ENCODE data around the gene PDE11A.

Gene PDE11A

GRCh38 chr2:177782613-177783012, 290.0 kb downstream of the PDE11A start:
- H3K36me3 ChIP-seq (replicated peaks): no peaks in the 10 kb centered on the region
- in situ Hi-C loops (cut with MboI; ENCODE audit: low sequenced_read_pairs): no loop called here
- H3K4me1 ChIP-seq: 0 out of 2 replicates have a peak, but pooled peaks cover 2% of the 10 kb centered on the region
- peaks cover under 1% of the 10 kb centered on the region; the same call in 1 of the 2 replicates for H3K27me3 ChIP-seq (ENCODE audit: low read depth)
- no peak for DNase-seq (ENCODE audit: low spot score in 2 of 2)
- no peaks in the 10 kb centered on the region for H3K9me3 ChIP-seq
- no peak overlapping the region for H3K4me3 ChIP-seq

GRCh38 chr2:177778472-177778871, 294.1 kb downstream of the PDE11A start:
- in situ Hi-C loops (cut with MboI; ENCODE audit: low sequenced_read_pairs): no loop called here

GRCh38 chr2:177772529-177772928, 300.0 kb downstream of the PDE11A start:
- no peaks in the 10 kb centered on the region; the same call in 1 of the 2 replicates for H3K27me3 ChIP-seq (ENCODE audit: low read depth)
- no peaks in the 10 kb centered on the region for H3K36me3 ChIP-seq (replicated peaks)
- in situ Hi-C loops (cut with MboI; ENCODE audit: low sequenced_read_pairs): no loop called here
- H3K4me1 ChIP-seq: peaks cover 7% of the 10 kb centered on the region
- H3K4me3 ChIP-seq: no peak overlapping the region
- peak; percentile 20 to 32 for DNase-seq (ENCODE audit: low spot score in 2 of 2)
- H3K9me3 ChIP-seq: no peaks in the 10 kb centered on the region

More at GRCh38 chr2:177778472-177778871, 294.1 kb downstream of the PDE11A start:
- H3K4me1 ChIP-seq: no peaks in the 10 kb centered on the region
- no peak overlapping the region for H3K4me3 ChIP-seq
- no peaks in the 10 kb centered on the region for H3K9me3 ChIP-seq
- H3K36me3 ChIP-seq (replicated peaks): no peaks in the 10 kb centered on the region
- DNase-seq (ENCODE audit: low spot score in 2 of 2): no peak
- H3K27me3 ChIP-seq (ENCODE audit: low read depth): no peaks in the 10 kb centered on the region

GRCh38 chr2:177771191-177771590, 301.4 kb downstream of the PDE11A start:
- Histone ChIP-seq H3K36me3 (replicated peaks) (no peaks in the 10 kb centered on the region), H3K4me3 (no peak overlapping the region), H3K4me1 (peaks cover 7% of the 10 kb centered on the region), H3K9me3 (no peaks in the 10 kb centered on the region), H3K27me3 (ENCODE audit: low read depth) (no peaks in the 10 kb centered on the region; the same call in 1 of the 2 replicates)
- DNase-seq (ENCODE audit: low spot score in 2 of 2): no peak
- in situ Hi-C loops (cut with MboI; ENCODE audit: low sequenced_read_pairs): no loop called here

GRCh38 chr2:177767768-177768167, 304.8 kb downstream of the PDE11A start:
- H3K36me3 ChIP-seq (replicated peaks): no peaks in the 10 kb centered on the region
- H3K4me1 ChIP-seq: peaks cover 9% of the 10 kb centered on the region
- H3K4me3 ChIP-seq: no peak overlapping the region
- no peaks in the 10 kb centered on the region for H3K9me3 ChIP-seq
- H3K27me3 ChIP-seq (ENCODE audit: low read depth): no peaks in the 10 kb centered on the region; the same call in 1 of the 2 replicates
- in situ Hi-C loops (cut with MboI; ENCODE audit: low sequenced_read_pairs): loop anchor here (10.0 kb wide), 1 partner anchor 603 kb away; no protein-coding TSS in a partner anchor
- DNase-seq (ENCODE audit: low spot score in 2 of 2): no peak

- in situ Hi-C loops (cut with MboI; ENCODE audit: low sequenced_read_pairs): loop anchor here (10.0 kb wide), 1 partner anchor 601 kb away; no protein-coding TSS in a partner anchor
- Histone ChIP-seq H3K36me3 (replicated peaks) (no peaks in the 10 kb centered on the region), H3K4me1 (peaks cover 9% of the 10 kb centered on the region), H3K4me3 (no peak overlapping the region), H3K27me3 (ENCODE audit: low read depth) (no peaks in the 10 kb centered on the region; the same call in 1 of the 2 replicates), H3K9me3 (no peaks in the 10 kb centered on the region)
- DNase-seq (ENCODE audit: low spot score in 2 of 2): no peak
Measured at GRCh38 chr2:177765698-177766097, 306.9 kb downstream of the PDE11A start.

GRCh38 chr2:177763531-177764265, 308.9 kb downstream of the PDE11A start:
- Histone ChIP-seq H3K4me3 (no peak overlapping the region), H3K9me3 (no peaks in the 10 kb centered on the region), H3K27me3 (ENCODE audit: low read depth) (peaks cover 6% of the 10 kb centered on the region; the same call in 1 of the 2 replicates), H3K4me1 (peaks cover 9% of the 10 kb centered on the region), H3K36me3 (replicated peaks) (no peaks in the 10 kb centered on the region)
- DNase-seq (ENCODE audit: low spot score in 2 of 2): peak; percentile 67 to 93
- in situ Hi-C loops (cut with MboI; ENCODE audit: low sequenced_read_pairs): loop anchor here (5.0 to 10.0 kb wide), 2 partner anchors 431 to 599 kb away; no protein-coding TSS in a partner anchor

- DNase-seq (ENCODE audit: low spot score in 2 of 2): no peak
- H3K4me3 ChIP-seq: no peak overlapping the region
- no peaks in the 10 kb centered on the region for H3K36me3 ChIP-seq (replicated peaks)
- in situ Hi-C loops (cut with MboI; ENCODE audit: low sequenced_read_pairs): no loop called here
- H3K9me3 ChIP-seq: no peaks in the 10 kb centered on the region
- H3K27me3 ChIP-seq (ENCODE audit: low read depth): peaks cover 6% of the 10 kb centered on the region
- 0 out of 2 replicates have a peak, but pooled peaks cover 2% of the 10 kb centered on the region for H3K4me1 ChIP-seq
Measured at GRCh38 chr2:177759443-177759842, 313.1 kb downstream of the PDE11A start.

- DNase-seq (ENCODE audit: low spot score in 2 of 2): peak; percentile 71 to 76
- H3K9me3 ChIP-seq: no peaks in the 10 kb centered on the region
- in situ Hi-C loops (cut with MboI; ENCODE audit: low sequenced_read_pairs): no loop called here
Measured at GRCh38 chr2:177758591-177759371, 313.8 kb downstream of the PDE11A start.

GRCh38 chr2:177756336-177756735, 316.2 kb downstream of the PDE11A start:
- H3K4me3 ChIP-seq: no peak overlapping the region
- in situ Hi-C loops (cut with MboI; ENCODE audit: low sequenced_read_pairs): no loop called here
- H3K27me3 ChIP-seq (ENCODE audit: low read depth): peaks cover 6% of the 10 kb centered on the region
- no peak for DNase-seq (ENCODE audit: low spot score in 2 of 2)
- no peaks in the 10 kb centered on the region for H3K36me3 ChIP-seq (replicated peaks)
- H3K9me3 ChIP-seq: no peaks in the 10 kb centered on the region
- no peaks in the 10 kb centered on the region for H3K4me1 ChIP-seq

More at GRCh38 chr2:177758591-177759371, 313.8 kb downstream of the PDE11A start:
- H3K27me3 ChIP-seq (ENCODE audit: low read depth): peaks cover 6% of the 10 kb centered on the region
- H3K36me3 ChIP-seq (replicated peaks): no peaks in the 10 kb centered on the region
- H3K4me1 ChIP-seq: 0 out of 2 replicates have a peak, but pooled peaks cover 2% of the 10 kb centered on the region
- no peak overlapping the region for H3K4me3 ChIP-seq

- Histone ChIP-seq H3K27me3 (ENCODE audit: low read depth) (no peaks in the 10 kb centered on the region; the same call in 1 of the 2 replicates), H3K36me3 (replicated peaks) (no peaks in the 10 kb centered on the region), H3K4me3 (no peak overlapping the region), H3K4me1 (no peaks in the 10 kb centered on the region), H3K9me3 (no peaks in the 10 kb centered on the region)
- in situ Hi-C loops (cut with MboI; ENCODE audit: low sequenced_read_pairs): no loop called here
- no peak for DNase-seq (ENCODE audit: low spot score in 2 of 2)
Measured at GRCh38 chr2:177754492-177754873, 318.1 kb downstream of the PDE11A start.

GRCh38 chr2:177753682-177754491, 318.7 kb downstream of the PDE11A start:
- in situ Hi-C loops (cut with MboI; ENCODE audit: low sequenced_read_pairs): no loop called here
- Histone ChIP-seq H3K4me1 (no peaks in the 10 kb centered on the region), H3K27me3 (ENCODE audit: low read depth) (no peaks in the 10 kb centered on the region; the same call in 1 of the 2 replicates), H3K4me3 (no peak overlapping the region), H3K36me3 (replicated peaks) (no peaks in the 10 kb centered on the region), H3K9me3 (no peaks in the 10 kb centered on the region)
- DNase-seq (ENCODE audit: low spot score in 2 of 2): peak in 1 of 2 experiments; percentile 27

- Histone ChIP-seq H3K36me3 (replicated peaks) (no peaks in the 10 kb centered on the region), H3K9me3 (no peaks in the 10 kb centered on the region), H3K27me3 (ENCODE audit: low read depth) (peaks cover 33% of the 10 kb centered on the region), H3K4me3 (no peak overlapping the region), H3K4me1 (no peaks in the 10 kb centered on the region)
- no peak for DNase-seq (ENCODE audit: low spot score in 2 of 2)
- in situ Hi-C loops (cut with MboI; ENCODE audit: low sequenced_read_pairs): no loop called here
Measured at GRCh38 chr2:177748360-177748759, 324.2 kb downstream of the PDE11A start.

Measured in HAP-1 (cell line).